SK-N-SH treated with all-trans-retinoic acid at 6 μM for 48 hours (cell line): Measurements from ENCODE around the gene PTPRH.

ENCODE experiments used
- ZC3H10 ChIP-seq: fragments of 250-450 bp; sonication (Bioruptor Pico); IDR thresholded peaks from 2 replicates; pipeline ENCODE4 v1.5.1; 2021; ENCODE audit warnings: mild to moderate bottlenecking, moderate library complexity
- TF ChIP-seq, protein P1 (sequence below): fragments of 250-450 bp; sonication (Bioruptor Pico); IDR thresholded peaks from 2 replicates; pipeline ENCODE4 v1.8.0; 2020; ENCODE audit warnings: mild to moderate bottlenecking, moderate library complexity, borderline replicate concordance
- TF ChIP-seq, protein P2 (sequence below): fragments of 250-450 bp; sonication (Bioruptor Pico); IDR thresholded peaks from 2 replicates; pipeline ENCODE4 v1.5.1; 2020; ENCODE audit warnings: low read depth, mild to moderate bottlenecking, moderate library complexity

DNA sequence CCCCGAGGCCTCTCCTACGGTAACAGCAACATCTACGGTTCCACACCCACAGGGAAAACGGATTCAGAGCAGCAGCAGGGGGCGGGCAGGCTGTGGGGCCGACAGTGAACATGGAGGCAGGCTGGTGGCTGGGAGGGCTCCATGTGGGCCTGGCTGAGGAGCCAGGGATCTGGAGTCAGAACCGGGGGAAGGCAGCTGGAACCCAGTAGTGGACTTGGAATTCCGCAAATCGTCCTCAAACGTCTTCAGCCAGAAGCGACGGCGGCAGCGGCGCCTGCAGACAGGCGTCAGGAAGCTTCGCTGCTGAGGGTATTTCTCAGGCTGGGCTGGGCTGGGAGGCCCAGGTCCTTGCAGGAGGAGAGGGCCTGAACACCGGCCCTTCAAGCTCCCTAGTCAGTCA is 17.5 kb upstream of the PTPRH start:
- TF ChIP-seq, protein P1, sequence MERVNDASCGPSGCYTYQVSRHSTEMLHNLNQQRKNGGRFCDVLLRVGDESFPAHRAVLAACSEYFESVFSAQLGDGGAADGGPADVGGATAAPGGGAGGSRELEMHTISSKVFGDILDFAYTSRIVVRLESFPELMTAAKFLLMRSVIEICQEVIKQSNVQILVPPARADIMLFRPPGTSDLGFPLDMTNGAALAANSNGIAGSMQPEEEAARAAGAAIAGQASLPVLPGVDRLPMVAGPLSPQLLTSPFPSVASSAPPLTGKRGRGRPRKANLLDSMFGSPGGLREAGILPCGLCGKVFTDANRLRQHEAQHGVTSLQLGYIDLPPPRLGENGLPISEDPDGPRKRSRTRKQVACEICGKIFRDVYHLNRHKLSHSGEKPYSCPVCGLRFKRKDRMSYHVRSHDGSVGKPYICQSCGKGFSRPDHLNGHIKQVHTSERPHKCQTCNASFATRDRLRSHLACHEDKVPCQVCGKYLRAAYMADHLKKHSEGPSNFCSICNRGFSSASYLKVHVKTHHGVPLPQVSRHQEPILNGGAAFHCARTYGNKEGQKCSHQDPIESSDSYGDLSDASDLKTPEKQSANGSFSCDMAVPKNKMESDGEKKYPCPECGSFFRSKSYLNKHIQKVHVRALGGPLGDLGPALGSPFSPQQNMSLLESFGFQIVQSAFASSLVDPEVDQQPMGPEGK (CRISPR knock-in tag): no peak
- TF ChIP-seq, protein P2, sequence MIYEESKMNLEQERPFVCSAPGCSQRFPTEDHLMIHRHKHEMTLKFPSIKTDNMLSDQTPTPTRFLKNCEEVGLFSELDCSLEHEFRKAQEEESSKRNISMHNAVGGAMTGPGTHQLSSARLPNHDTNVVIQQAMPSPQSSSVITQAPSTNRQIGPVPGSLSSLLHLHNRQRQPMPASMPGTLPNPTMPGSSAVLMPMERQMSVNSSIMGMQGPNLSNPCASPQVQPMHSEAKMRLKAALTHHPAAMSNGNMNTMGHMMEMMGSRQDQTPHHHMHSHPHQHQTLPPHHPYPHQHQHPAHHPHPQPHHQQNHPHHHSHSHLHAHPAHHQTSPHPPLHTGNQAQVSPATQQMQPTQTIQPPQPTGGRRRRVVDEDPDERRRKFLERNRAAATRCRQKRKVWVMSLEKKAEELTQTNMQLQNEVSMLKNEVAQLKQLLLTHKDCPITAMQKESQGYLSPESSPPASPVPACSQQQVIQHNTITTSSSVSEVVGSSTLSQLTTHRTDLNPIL (CRISPR knock-in tag): no peak
- TF ChIP-seq ZC3H10 (CRISPR knock-in tag): no peak
